ENCODE results near the gene SPON1. TPM values are rescaled to one million over a fixed set of nuclear protein-coding genes. Genes with fewer than 3 reads are reported as not detected.

Gene SPON1
- total and polyA plus RNA-seq, 12 donors = 2.7 to 116 (median 34.4) TPM

- no peaks in the 10 kb centered on the region for H3K4me1 ChIP-seq (replicated peaks in 1 of 2)
- H3K4me3 ChIP-seq = no peak overlapping the region
- no peaks in the 10 kb centered on the region for H3K36me3 ChIP-seq (replicated peaks in 1 of 2)
- H3K27me3 ChIP-seq = no peaks in the 10 kb centered on the region
- no peak for DNase-seq
- no peak for TF ChIP-seq POLR2A (IDR thresholded peaks at IDR 0.05)
- H3K9me3 ChIP-seq (replicated peaks in 1 of 3) = no peaks in the 10 kb centered on the region
- no peak overlapping the region for H3K27ac ChIP-seq
- 78 to 91% (median 84%) methylated on average over 3 to 4 of the region's 4 CpGs for WGBS, 4 donors
- intact Hi-C loops (cut with DNase I) = no loop called here
Measured at GRCh38 chr11:14261066-14261465, 298.5 kb downstream of the SPON1 start.

GRCh38 chr11:14262271-14262846 is 299.8 kb downstream of the SPON1 start:
- TF ChIP-seq CTCF (IDR thresholded peaks at IDR 0.05) (no peak), POLR2A (IDR thresholded peaks at IDR 0.05) (no peak)
- Histone ChIP-seq H3K4me1 (replicated peaks in 1 of 2) (no peaks in the 10 kb centered on the region), H3K27me3 (no peaks in the 10 kb centered on the region), H3K4me3 (no peak overlapping the region), H3K9me3 (replicated peaks in 1 of 3) (no peaks in the 10 kb centered on the region), H3K36me3 (replicated peaks in 1 of 2) (no peaks in the 10 kb centered on the region), H3K27ac (no peak overlapping the region)
- DNase-seq = no peak
- intact Hi-C loops (cut with DNase I) = no loop called here
- WGBS, 4 donors = 89 to 92% (median 91%) methylated on average over 8 of the region's 8 CpGs

DNA sequence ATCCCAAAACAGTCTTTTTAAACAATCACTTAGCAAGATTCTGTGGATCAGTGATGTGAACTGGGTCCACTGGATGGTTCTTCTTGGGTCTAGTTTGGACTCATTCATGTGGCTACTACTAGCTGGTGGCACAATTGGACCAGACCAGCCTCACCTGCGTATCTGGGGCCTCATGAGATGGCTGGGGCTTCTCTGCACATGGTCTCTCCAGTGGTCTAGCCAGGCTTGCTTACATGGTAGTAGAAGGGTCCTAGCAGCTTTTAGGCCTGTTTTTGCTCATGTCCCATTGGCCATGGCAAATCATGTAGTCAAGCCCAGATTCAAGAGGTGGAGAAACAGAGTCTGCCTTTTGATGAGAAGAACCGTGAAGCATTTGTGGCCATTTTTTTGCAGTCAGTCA is 302.4 kb downstream of the SPON1 start:
- TF ChIP-seq POLR2A (IDR thresholded peaks at IDR 0.05) (no peak), CTCF (IDR thresholded peaks at IDR 0.05) (no peak)
- Histone ChIP-seq H3K36me3 (replicated peaks in 1 of 2) (no peaks in the 10 kb centered on the region), H3K4me1 (replicated peaks in 1 of 2) (no peaks in the 10 kb centered on the region), H3K27ac (no peak overlapping the region), H3K27me3 (no peaks in the 10 kb centered on the region), H3K9me3 (replicated peaks in 1 of 3) (no peaks in the 10 kb centered on the region), H3K4me3 (no peak overlapping the region)
- intact Hi-C loops (cut with DNase I) = no loop called here
- 75 to 100% (median 97%) methylated on average over 1 to 2 of the region's 2 CpGs for WGBS, 4 donors
- no peak for DNase-seq

GRCh38 chr11:14266622-14267021 is 304.1 kb downstream of the SPON1 start:
- no peaks in the 10 kb centered on the region for H3K9me3 ChIP-seq (replicated peaks in 1 of 3)
- intact Hi-C loops (cut with DNase I) = no loop called here
- no peak overlapping the region for H3K27ac ChIP-seq
- no peak for DNase-seq
- no peaks in the 10 kb centered on the region for H3K36me3 ChIP-seq (replicated peaks in 1 of 2)
- 78 to 98% (median 89%) methylated on average over 1 of the region's 1 CpG for WGBS, 4 donors
- H3K4me3 ChIP-seq = no peak overlapping the region
- TF ChIP-seq POLR2A (IDR thresholded peaks at IDR 0.05) = no peak
- TF ChIP-seq CTCF (IDR thresholded peaks at IDR 0.05) = no peak
- H3K4me1 ChIP-seq (replicated peaks in 1 of 2) = no peaks in the 10 kb centered on the region
- no peaks in the 10 kb centered on the region for H3K27me3 ChIP-seq
